Breast epithelium (tissue), 3 donors: Measurements from ENCODE around the gene RBM4B.

Experiments
- CTCF ChIP-seq, 3 donors: fragments of 450-650 bp; IDR thresholded peaks; one replicate each; pipeline ENCODE4 v1.5.1; 2016 to 2017; ENCODE audit warnings: antibody characterized with exemption in 3 of 3, mild to moderate bottlenecking in 3 of 3, moderate library complexity in 3 of 3
- POLR2A ChIP-seq: fragments of 450-650 bp; IDR thresholded peaks from one replicate; pipeline ENCODE4 v1.6.1; 2016; ENCODE audit warnings: antibody characterized with exemption, mild to moderate bottlenecking, moderate library complexity

GRCh38 chr11:66659763-66660162, 17.9 kb downstream of the RBM4B start:
- TF ChIP-seq POLR2A = no peak
- no peak for TF ChIP-seq CTCF (IDR thresholded peaks at IDR 0.05)
